Bronchial epithelial cell (primary cell): ENCODE data around the gene SGPP2. TPM values are rescaled to one million over a fixed set of nuclear protein-coding genes. Genes with fewer than 3 reads are reported as not detected.
"Not testable (repeated sequence)": the region's sequence is repeated elsewhere in the genome, so short reads cannot be mapped to it uniquely, and the experiment has no call there.

Experiments
- DNase-seq: peaks from one replicate; pipeline ENCODE4 v3.0.0-alpha.2; 2010; ENCODE audit warnings: low read depth
- FAIRE-seq: peaks from 2 replicates; lab custom pipeline; 2011; peaks lifted over from hg19 to GRCh38; lab: Jason Lieb, UNC
- H3K27me3 ChIP-seq: 2 replicates; pipeline ENCODE4 v1.5.1; 2011; ENCODE audit warnings: low read length; ENCODE audit not compliant: control insufficient read depth, insufficient read depth
- H3K36me3 ChIP-seq: 2 replicates; pipeline ENCODE4 v1.5.1; 2011; ENCODE audit warnings: low read length; ENCODE audit not compliant: control insufficient read depth, insufficient read depth
- H3K4me3 ChIP-seq: 2 replicates; pipeline ENCODE4 v1.5.1; 2011; ENCODE audit warnings: mild to moderate bottlenecking, low read depth, low read length, control low read depth
- total RNA-seq: library from RNA; depleted of rRNA; stranded (reverse); fragments of >200 nt; gene quantifications from 2 replicates; pipeline ENCODE4 v1.2.1, GENCODE V29; 2014
- TF ChIP-seq, protein P1 (sequence below): IDR thresholded peaks from 2 replicates; pipeline ENCODE4 v1.5.1; 2011; ENCODE audit warnings: mild to moderate bottlenecking, moderate library complexity, low read length, control low read depth, inconsistent platforms; ENCODE audit not compliant: insufficient read depth, severe bottlenecking

The SGPP2 gene
- total RNA-seq, 1 donor from 2014 or later, result 9.7 TPM

DNA sequence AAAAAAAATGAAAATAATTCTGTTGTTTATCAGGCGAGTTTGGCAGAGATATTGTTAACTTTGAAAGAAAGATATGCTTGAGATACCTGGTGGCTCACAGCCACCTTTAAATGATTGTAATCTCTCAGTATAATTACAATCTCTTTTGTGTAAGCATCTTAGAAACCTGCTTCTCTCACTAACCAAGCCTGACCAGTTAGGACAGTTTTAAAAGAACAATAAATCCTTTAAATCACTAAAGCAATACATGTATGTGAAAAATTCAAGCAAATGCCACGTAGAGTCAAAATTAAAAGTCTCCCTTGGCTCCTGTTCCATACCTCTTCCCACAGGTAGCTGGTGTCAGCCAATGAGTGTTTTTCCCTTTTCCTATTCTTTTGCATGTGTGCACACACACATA lies 15.7 kb upstream of the SGPP2 start:
- Histone ChIP-seq H3K4me3 (no peak overlapping the region), H3K36me3 (no peaks in the 10 kb centered on the region), H3K27me3 (no peaks in the 10 kb centered on the region)
- FAIRE-seq (no peak), DNase-seq (no peak)
- TF ChIP-seq, protein P1, sequence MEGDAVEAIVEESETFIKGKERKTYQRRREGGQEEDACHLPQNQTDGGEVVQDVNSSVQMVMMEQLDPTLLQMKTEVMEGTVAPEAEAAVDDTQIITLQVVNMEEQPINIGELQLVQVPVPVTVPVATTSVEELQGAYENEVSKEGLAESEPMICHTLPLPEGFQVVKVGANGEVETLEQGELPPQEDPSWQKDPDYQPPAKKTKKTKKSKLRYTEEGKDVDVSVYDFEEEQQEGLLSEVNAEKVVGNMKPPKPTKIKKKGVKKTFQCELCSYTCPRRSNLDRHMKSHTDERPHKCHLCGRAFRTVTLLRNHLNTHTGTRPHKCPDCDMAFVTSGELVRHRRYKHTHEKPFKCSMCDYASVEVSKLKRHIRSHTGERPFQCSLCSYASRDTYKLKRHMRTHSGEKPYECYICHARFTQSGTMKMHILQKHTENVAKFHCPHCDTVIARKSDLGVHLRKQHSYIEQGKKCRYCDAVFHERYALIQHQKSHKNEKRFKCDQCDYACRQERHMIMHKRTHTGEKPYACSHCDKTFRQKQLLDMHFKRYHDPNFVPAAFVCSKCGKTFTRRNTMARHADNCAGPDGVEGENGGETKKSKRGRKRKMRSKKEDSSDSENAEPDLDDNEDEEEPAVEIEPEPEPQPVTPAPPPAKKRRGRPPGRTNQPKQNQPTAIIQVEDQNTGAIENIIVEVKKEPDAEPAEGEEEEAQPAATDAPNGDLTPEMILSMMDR, result no peak

- Histone ChIP-seq H3K4me3 (no peak overlapping the region), H3K27me3 (no peaks in the 10 kb centered on the region), H3K36me3 (no peaks in the 10 kb centered on the region)
- FAIRE-seq (no peak), DNase-seq (peak; percentile 57)
- TF ChIP-seq, protein P1, result no peak
Observed at GRCh38 chr2:222410534-222410933, 13.8 kb upstream of the SGPP2 start.

DNA sequence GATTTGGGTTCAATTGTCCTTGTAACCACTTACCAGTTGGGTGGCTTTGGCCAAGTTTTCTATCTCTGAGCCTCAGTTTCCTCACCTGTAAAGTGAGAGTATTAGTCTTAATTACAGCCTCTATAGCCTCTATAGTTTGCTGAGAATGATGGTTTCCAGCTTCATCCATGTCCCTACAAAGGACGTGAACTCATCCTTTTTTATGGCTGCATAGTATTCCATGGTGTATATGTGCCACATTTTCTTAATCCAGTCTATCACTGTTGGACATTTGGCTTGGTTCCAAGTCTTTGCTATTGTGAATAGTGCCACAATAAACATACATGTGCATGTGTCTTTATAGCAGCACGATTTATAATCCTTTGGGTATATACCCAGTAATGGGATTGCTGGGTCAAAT lies 12.0 kb upstream of the SGPP2 start:
- DNase-seq, H3K4me3 ChIP-seq, H3K36me3 ChIP-seq, H3K27me3 ChIP-seq, FAIRE-seq: not testable (repeated sequence)

DNA sequence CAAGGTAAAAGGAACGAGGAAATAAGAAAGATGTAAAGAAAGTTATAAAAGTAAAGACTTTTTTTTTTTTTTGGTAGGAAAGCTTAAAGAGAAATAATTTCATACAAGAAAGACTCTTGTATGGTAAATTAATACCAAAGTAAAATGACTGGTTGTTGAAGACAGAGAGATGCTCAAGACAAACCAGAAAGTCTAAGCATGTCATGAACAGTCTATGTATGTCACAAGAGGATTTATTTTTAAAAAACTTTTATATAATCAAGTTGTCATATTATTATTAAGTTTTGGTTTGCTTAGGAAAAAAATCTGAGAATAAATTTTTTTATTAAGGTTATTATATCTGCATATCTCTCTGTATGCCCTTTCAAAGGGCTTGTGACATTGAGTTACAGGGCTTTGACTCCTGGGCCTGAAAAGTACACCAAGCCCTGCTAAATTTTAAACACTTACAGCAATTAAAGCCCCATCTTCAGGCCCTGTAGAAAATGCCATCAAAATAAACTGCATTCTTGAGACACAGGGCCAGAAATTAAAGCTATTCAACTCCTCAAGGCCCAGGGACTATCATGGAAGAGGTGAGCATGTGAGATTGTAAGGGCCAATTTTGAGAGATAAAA lies 10.9 kb upstream of the SGPP2 start:
- TF ChIP-seq, protein P1, result no peak
- Histone ChIP-seq H3K36me3 (no peaks in the 10 kb centered on the region), H3K4me3 (no peak overlapping the region), H3K27me3 (no peaks in the 10 kb centered on the region)
- DNase-seq (no peak), FAIRE-seq (no peak)

DNA sequence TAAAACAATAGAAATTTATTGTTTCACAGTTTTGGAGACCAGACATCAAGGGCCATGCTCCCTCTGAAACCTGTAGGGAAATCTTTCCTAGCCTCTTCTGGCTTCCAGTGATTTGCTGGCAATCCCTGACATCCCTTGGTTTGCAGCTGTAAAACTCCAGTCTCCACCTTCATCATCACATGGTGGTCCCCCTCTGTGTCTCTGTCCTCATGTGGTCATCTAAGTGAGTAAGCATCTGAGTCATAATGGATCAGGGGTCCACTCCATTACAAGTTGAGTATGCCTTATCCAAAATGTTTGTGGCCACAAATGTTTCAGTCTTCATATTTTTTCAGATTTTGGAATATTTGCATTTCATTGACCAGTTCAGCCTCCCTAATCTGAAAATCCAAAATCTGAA lies 5.6 kb upstream of the SGPP2 start:
- no peak for DNase-seq
- TF ChIP-seq, protein P1, result no peak
- Histone ChIP-seq H3K27me3 (peaks cover 1% of the 10 kb centered on the region), H3K4me3 (no peak overlapping the region), H3K36me3 (no peaks in the 10 kb centered on the region)
- no peak for FAIRE-seq

GRCh38 chr2:222420508-222420907 lies 3.8 kb upstream of the SGPP2 start:
- FAIRE-seq (no peak), DNase-seq (no peak)
- no peaks in the 10 kb centered on the region for H3K36me3 ChIP-seq
- H3K4me3 ChIP-seq, result no peak overlapping the region
- TF ChIP-seq, protein P1, result no peak
- H3K27me3 ChIP-seq, result peaks cover 1% of the 10 kb centered on the region
